GM18517 (cell line): ENCODE measurements around the gene LARP4B.

Source experiments
- ATAC-seq: cut with Tn5 transposase; IDR thresholded peaks from one replicate; pipeline ENCODE4 v1.9.1; 2021; ENCODE audit warnings: mild to moderate bottlenecking, moderate library complexity; ENCODE audit not compliant: unreplicated experiment

LARP4B gene

DNA sequence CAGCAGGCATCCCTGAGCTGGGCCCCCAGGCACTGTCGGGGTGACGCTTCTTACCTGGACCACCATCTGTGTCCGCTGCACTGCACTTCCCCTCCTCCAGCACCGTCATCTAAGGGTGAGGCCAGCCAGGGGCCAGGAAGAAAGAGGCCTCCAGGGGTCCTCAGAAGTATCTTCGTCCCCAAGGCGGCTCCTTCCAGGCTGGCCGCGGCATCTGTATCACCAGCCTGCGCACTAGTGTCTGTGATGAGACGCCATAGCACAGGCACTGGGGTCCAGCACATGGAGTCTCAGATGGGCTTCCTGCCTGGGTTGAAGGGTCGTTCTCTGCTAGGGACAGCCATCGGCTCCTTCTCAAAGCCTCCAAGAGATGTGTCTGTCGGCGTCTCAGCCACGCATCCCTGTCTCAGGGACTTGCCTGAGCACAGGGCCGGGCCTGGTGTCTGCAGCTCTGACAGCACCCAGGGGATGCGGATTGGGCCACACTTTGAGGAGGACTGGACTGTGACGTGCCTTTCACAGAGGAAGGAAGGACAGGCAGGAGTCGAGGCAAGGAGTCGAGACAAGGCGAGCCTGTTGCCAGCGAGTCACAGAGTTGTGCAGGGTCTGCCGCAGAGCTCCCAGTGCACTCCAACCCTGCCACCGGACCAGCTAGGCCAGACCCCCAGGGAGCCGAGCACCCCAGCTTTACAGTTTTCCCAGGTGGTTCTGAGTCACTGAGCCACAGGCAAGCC lies 140.5 kb downstream of the LARP4B start:
- no peak for ATAC-seq

DNA sequence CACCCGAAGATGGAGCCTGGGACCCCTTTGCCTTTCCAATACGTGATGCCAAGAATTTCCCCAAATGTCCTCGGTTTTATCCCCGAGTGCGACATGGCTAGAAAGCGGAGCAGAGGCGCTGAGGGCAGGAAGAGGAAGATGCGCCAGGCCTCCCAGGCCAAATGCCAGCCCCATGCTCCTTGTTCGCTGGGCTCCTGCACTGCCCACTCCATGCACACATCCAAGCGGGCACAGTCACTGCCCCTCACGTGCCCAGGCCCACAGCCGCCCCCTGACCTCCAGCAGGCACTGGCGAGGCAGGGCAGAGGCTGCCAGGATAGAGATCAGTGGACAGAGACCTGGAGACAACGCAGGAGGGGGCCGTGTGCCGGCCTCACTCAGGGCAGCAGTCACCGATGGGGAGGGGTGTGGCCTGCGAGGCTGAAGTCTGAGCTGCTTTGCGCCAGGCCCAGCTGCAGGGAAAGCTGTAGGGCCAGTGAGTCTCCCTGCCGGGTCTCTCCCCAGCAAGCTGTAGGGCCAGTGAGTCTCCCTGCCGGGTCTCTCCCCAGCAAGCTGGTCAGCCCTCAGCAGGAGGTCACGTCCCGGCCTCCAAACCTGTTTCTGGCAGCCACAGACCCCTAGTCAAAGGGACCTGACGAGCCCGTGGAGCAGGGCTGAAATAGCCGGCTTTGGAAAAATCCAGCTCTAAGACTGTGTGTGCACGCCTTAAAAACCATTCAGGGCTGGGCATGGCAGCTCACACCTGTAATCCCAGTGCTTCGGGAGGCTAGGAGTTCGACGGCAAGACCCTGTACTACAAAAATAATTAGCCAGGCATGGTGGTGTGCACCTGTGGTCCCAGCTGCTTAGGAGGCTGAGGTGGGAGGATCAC lies 141.4 kb downstream of the LARP4B start:
- no peak for ATAC-seq

DNA sequence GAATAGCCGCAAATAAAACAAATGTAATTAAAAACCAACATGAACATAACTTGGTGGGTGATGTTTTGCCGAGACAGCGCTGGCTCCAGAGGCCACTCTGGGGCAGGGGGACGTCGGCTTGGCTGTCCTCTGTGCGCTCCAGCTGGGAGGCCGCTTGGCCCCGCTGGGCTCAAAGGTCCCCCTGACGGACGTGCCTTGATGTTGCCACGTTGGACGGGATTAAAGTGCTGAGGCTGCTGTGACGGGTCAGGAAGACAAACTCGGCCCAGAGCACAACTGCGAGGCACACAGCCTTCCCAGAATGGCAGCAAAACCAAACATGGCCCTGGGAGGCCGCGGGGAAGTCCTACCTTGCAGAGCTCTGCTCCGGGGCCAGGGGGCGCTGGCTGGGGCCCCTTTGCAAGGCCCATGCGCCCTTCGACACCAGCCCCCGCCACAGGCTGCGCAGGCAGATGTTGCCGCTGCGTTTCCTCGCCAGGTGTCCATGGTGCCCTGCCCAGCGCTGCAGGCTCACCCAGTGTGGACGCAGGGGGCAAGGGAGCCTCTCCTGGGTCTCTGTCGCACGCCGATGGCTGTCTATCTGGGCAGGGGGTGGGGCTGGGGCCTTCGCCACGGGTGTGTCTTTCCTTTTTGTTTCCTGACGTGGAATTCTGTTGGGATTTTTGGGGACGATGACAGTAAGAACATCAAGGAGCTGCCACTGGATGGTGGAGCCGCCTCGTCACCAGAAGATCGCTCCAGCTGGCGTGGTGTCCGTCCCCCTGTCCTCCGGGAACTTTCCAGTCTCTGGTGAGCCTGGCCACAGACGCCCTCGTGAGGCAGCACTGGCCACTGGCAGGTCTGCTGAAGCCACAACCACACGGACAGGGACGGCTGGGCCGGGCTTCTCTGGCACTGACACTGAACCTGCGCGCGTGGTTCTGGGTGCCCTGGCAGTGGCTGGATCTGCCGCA lies 142.4 kb downstream of the LARP4B start:
- no peak for ATAC-seq

DNA sequence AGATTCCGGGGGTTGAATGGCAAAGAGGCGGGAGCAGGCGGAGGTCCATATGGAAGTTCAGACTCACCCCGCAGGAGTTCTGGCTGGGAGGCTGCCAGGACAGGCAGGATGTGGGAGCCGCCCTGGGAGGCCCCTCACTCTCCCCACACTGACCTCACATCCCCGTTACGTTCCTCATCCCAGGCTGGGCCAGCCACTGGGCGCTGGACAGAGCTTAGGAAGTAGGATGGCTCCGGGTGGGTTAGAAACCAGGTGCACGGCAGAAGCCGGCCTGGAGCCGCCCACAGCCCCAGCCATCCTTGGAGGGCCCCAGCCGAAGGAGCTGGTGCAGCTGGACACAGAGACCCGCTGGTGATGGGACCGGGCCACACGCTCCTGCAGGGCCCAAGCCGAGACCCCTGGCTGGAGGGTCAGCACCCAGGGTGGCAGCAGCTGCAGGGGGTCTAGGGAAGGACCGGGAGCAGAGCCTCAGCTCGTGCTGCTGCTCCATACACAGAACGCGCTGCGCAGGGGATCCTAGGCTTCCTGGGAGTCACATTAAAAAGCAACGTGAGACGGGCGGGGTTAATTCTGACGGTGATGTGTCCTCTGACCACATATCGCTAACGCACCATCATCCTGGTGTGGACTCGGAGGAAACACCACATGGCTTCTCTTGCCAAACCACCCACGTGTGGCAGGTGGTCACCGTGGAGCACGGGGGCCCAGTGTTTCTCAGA lies 143.4 kb downstream of the LARP4B start:
- no peak for ATAC-seq

DNA sequence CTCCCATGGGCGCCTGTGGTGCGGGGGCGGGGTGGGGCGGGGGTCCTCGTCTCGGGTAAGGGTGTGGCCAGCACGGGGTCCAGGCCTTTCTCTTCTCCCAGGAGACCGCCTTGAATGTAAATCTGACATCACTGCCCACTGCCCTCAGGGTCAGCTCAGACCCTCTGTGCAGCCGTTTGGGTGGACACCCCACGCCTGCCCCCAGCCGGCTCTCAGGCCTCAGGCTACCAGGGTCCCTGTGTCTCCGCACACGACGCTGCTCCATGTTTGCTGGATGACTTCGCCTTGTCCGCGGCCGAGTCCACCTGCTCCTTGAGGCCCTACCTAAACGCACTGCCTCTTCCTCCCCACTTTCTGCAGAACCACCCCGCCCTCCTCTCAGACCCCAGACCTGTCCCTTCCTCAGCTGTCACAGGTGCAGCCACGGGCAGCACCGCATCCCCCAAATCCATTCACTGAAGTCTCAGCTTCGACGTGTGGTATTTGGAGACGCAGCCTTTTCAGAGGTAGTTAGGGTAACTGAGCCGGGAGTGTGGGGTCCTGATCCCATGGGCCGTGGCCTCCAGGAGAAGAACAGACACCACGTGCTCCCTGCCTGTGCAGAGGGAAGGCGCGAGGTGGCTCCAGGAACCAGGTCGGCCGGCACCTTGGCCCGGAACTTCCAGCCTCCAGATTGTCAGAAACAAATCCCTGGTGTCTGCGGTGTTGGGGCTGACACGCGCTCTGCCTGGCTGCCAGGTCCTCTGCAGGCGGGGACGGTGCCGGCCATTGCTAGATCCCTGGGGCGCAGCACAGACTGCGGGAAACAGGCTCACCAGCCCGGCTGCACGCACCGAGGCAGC lies 144.7 kb downstream of the LARP4B start:
- ATAC-seq: no peak

DNA sequence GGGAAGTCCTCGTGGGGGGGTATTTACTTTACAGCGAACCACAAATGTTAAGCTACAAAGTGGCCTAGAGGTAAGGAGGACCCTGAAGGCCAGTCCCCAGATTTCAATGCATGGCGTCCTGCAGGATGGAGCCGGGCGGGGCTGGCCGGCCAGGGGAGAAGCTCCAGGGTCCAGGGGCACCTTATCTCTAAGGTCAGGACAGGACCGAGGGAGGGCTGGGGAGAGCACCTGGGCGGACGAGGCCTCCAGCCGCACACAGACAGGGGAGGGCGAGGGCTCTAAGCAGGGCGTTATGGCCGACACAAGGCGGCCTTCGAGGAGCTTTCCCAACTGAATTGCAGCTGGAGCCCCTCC lies 145.7 kb downstream of the LARP4B start:
- ATAC-seq: no peak

DNA sequence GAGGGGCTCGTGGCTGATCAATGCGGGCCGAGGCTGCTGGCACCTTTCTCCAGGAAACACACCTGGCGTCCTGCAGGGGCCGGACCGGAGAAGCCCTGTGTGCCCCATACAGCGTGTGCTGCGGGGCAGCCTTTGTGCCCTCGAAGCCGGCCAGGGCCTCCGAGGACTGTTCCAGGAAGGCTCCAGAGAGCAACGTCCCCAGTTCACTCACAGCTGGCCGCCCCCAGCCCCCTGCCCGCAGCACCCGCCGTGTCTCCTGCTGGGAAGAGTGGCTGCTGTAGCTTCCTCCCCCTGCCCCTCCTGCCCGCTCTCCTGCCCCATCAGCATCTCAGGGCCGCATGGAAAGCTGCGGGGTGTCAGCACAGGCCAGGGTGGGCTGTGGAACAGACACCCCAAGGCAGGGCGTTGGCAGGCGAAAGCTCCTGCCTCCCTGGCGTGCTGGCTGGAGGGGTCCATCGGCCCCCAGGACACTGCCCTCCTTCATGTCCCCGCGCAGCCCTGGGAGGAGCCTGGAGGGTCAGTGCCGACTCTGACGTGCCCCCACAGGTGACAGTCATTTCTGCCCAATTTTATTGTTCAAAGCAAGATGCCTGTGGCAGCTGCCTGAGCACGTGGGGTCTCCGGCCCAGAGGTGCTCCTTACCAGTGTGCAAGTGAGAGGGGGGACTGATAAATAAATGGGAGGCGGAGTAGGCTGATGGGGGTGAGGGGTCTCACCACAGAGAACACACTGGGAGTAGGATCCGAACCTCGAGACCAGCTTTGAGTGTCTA lies 146.2 kb downstream of the LARP4B start:
- no peak for ATAC-seq

DNA sequence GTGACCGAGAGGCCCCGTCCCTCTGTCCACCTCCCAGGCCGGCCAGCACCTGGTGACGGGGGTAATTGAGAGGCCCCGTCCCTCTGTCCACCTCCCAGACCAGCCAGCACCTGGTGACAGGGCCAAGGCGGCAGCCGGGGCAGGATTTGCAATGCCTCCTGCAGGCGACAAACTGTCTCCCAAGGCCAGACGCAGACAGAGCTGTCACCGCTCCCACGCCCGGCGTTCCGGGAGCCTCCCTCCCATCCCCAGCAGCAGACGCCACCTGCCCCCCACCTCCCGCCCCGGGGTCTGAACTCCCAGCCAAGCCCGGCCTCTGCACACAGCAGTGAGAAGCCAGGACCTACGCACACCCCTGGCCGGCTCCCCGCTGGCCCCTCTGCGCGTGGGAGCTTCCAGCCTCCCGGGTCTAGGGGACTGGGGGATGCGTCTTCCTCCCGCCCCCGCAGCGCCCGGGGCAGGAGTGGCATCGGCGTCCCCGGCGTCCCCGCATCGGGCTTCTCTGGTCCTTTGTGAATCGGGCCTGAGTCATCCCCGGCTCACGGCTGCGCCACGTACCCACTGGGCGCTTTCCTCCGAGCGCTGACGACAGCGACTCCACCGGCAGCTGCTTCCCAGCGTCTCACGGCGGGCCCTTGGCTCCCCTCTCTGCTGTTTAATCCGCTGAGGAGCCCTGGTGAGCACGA lies 147.0 kb downstream of the LARP4B start:
- no peak for ATAC-seq

DNA sequence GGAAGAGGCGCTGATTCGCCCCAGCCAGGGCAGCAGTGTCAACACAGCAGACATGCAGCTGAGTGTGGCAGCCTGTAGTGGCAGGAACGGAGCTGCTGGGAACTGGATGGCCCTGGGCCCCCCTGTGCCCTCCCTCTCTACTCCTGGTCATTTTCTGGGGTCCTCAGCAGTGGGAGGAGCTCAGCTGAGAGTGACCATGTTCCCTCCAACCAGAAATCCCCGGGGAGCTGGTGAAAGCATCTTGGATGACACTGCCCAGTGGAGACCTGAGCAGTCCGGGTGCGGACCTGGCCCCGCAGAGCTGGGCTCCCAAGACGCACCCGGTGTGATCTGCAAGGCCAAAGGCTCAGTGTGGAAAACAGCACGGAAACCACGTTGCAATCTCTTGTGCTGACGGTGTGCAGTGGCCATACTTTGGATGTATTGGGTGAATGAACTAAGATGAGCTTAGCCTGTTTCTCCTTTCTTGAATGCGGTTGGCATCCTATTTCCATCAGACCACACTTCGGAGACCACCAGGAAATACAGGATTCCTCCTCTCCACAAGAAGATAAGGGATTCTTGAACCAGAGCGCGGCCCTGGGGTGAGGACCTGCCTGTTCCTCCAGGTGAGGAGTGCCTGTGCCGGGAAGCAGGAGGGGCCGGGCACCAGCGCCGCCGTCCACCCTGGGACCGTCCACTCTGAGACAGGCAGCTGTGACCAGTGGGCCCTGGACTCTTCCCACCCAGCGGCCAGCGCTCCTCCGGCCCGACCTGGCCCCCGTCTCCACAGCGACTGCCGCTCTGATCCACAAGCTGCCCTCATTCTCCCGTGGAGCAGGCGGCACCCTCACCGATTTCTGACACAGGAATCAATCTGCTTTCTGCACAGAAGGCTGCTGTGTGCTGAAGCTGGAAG lies 148.5 kb downstream of the LARP4B start:
- no peak for ATAC-seq

DNA sequence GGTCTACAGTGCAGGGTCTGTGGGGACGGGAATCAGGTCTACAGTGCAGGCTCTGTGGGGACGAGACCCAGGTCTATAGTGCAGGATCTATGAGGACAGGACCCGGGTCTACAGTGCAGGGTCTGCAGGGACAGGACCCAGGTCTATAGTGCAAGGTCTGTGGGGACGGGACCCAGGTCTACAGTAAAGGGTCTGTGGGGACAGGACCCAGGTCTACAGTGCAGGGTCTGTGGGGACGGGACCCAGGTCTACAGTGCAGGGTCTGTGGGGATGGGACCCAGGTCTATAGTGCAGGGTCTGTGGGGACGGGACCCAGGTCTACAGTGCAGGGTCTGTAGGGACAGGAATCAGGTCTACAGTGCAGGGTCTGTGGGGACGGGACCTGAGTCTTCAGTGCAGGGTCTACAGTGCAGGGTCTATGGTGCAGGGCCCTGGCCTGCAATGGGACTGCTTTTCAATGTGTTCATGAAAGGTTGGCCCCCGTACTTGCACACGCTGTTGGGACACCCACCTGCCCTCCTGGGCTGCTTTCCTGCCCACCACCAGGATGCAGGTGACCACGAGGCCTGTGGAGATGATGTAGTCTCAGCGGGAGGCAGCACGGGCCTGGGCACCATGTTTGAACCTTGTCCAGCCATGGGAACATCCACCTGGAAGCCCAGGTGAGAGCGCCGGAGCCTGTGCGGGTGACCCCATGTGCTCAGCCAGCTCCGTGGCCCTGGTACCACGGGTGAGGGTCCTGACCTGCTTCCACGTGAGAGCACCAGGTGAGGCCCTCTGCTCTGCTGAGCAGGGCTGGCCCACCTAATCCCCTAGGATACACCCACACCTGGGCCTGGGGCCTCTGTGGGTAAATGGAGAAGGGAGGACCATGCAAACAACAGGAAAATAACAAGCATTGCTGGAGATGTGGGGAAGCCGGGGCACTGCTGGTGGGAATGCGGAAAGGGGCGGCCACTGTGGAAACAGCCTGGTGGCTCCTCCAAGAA lies 150.7 kb downstream of the LARP4B start:
- ATAC-seq: no peak

DNA sequence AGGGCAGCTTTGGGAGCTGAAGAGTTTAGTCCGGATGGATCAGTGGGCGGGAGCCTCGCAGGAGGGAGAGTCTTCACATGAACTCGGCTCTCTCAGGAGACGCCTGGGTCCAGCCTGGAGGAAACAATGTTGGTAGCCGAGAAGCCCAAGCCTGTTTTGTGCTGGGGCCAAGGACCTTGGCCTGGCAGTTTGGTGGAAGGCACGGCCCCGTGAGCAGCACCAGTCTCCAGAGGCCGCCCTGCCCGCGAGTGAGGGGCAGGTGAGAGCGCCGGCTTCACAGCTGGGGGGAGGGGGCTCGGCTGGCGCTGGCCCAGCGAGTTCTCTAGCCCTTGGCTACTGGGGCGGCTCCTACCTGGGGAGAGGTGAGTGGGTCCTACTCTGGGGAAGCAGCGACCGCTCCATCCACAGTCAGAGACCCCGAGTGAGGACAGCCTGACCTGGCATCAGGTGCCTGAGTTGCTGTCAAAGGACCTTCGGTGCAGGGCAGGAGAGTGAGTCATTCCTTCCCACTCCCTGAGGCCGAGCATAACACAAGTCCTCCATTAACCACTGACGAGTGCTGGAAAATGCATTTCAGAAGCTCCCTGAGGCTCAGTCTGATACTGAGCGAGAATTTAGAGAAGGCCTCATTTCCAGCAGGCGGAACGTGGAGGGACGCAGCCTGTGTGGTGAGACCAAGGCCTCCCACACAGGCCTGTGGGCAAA lies 152.7 kb downstream of the LARP4B start:
- ATAC-seq: no peak

DNA sequence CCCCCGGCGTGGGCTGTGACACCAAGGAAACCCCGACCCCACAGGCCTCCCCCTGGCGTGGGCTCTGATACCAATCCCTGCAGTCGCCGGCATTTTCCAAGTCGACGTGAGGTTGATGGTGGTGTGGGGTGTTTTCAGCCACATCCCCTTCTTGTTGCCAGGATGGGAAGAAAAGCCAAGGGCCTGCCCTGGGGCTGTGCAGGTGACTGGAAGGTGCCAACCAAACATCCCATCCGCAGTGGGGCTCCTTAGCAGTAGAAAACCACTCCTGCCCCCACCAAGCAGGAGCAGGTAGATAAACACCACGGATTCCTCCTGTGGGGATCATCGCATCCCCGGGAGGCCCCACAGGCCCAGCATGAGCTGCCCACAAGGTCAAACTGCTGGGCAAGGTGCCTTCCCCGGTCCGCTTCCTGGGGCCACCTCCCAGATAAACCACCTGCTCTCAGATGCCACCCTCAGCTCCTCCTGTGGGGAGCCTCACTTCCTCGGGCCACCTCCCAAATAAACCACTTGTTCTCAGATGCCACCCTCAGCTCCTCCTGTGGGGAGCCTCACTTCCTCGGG lies 153.5 kb downstream of the LARP4B start:
- ATAC-seq: no peak

DNA sequence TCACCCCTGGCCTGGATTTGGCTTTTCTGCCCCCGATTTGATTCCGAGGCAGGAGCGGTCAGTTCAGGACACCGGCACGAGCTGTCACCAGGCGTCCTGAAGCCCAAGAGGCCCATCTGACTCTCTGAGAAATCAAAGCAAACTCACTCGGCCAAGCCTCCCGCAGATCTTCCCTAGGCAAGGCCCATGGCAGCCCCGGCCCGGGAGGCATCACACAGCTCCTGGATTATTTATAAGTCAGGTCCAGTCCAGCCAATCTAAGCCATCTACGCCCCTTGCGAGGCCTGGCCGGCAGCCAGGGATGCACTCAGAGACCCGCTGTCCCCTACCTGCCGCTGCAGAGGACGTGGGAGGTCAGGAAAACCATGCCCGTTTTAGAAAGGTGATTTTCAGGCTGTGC lies 154.7 kb downstream of the LARP4B start:
- ATAC-seq: no peak

DNA sequence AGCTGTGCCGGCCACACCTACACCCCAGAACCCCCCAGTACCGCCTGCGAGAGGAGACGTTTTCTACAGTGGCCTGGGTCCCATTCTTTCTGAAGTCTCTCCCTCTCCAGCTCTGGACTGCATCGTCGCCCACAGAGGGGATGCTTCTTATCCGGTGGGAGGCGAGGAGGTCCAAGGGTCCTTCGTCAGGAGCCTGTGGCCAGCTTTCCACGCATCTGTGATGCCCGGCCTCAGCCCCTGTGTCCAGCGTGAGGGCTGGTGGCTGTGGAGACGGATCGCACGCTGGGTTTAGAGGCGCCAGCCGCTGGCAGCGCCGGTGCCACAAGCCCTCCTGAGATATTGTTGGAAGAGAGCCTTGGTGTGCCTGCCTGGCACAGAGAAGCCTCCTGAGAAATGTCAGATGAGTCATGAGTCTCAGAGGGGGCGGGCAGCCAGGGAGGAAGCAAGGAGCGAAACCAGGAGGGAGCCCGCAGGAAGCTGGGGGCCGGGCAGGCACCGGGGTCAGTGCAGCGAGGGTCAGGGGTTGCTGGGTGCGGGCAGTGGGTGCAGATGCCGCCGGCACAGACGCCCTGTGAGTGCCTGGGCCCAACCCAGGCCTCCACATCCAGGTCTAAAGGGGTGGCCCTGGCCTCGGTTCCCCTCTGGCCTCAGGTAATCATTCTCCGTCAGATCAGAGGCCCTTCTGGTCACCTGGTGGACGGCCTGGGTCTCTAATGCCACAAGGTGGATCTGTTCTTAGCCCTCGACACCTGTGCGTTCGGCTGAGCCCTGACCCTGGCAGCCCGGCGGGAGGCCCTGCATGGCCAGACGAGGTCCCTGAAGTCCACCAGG lies 156.0 kb downstream of the LARP4B start:
- no peak for ATAC-seq
